ENCODE measurements around the gene PRKAR2B. TPM values are rescaled to one million over a fixed set of nuclear protein-coding genes. Genes with fewer than 3 reads are reported as not detected.
"Not testable (repeated sequence)": the region's sequence is repeated elsewhere in the genome, so short reads cannot be mapped to it uniquely, and the experiment has no call there.

The PRKAR2B gene
- total RNA-seq, 1 donor from 2014 or later: 75.2 TPM

GRCh38 chr7:107076781-107077698, 32.5 kb downstream of the PRKAR2B start:
- DNase-seq (ENCODE audit: low read depth, low spot score): peak; percentile 85

GRCh38 chr7:107077699-107078516, 33.4 kb downstream of the PRKAR2B start:
- DNase-seq (ENCODE audit: low read depth, low spot score): no peak

GRCh38 chr7:107078517-107078966, 34.0 kb downstream of the PRKAR2B start:
- peak; percentile 93 for DNase-seq (ENCODE audit: low read depth, low spot score)

GRCh38 chr7:107079212-107079940, 34.9 kb downstream of the PRKAR2B start:
- DNase-seq (ENCODE audit: low read depth, low spot score): peak; percentile 69

GRCh38 chr7:107080099-107080505, 35.6 kb downstream of the PRKAR2B start:
- DNase-seq (ENCODE audit: low read depth, low spot score): no peak

- no peak for DNase-seq (ENCODE audit: low read depth, low spot score)
Observed at GRCh38 chr7:107080533-107080932, 36.0 kb downstream of the PRKAR2B start.

- no peak for DNase-seq (ENCODE audit: low read depth, low spot score)
Observed at GRCh38 chr7:107085180-107085579, 40.7 kb downstream of the PRKAR2B start.

- no peak for DNase-seq (ENCODE audit: low read depth, low spot score)
Observed at GRCh38 chr7:107089627-107090026, 45.1 kb downstream of the PRKAR2B start.

GRCh38 chr7:107090457-107090856, 46.0 kb downstream of the PRKAR2B start:
- no peak for DNase-seq (ENCODE audit: low read depth, low spot score)

GRCh38 chr7:107091306-107091705, 46.8 kb downstream of the PRKAR2B start:
- DNase-seq (ENCODE audit: low read depth, low spot score): no peak

- DNase-seq (ENCODE audit: low read depth, low spot score): not testable (repeated sequence)
Observed at GRCh38 chr7:107093671-107094070, 49.2 kb downstream of the PRKAR2B start.

- DNase-seq (ENCODE audit: low read depth, low spot score): not testable (repeated sequence)
Observed at GRCh38 chr7:107099154-107099553, 54.6 kb downstream of the PRKAR2B start.

- DNase-seq (ENCODE audit: low read depth, low spot score): no peak
Observed at GRCh38 chr7:107100824-107101223, 56.3 kb downstream of the PRKAR2B start.

- peak; percentile 50 for DNase-seq (ENCODE audit: low read depth, low spot score)
Observed at GRCh38 chr7:107103369-107103768, 58.9 kb downstream of the PRKAR2B start.

- DNase-seq (ENCODE audit: low read depth, low spot score): no peak
Observed at GRCh38 chr7:107104801-107105200, 60.3 kb downstream of the PRKAR2B start.

- no peak for DNase-seq (ENCODE audit: low read depth, low spot score)
Observed at GRCh38 chr7:107105591-107106245, 61.2 kb downstream of the PRKAR2B start.

- DNase-seq (ENCODE audit: low read depth, low spot score): no peak
Observed at GRCh38 chr7:107108793-107109371, 64.4 kb downstream of the PRKAR2B start.

- no peak for DNase-seq (ENCODE audit: low read depth, low spot score)
Observed at GRCh38 chr7:107109955-107110354, 65.5 kb downstream of the PRKAR2B start.

GRCh38 chr7:107111196-107111595, 66.7 kb downstream of the PRKAR2B start:
- no peak for DNase-seq (ENCODE audit: low read depth, low spot score)

GRCh38 chr7:107113866-107114265, 69.4 kb downstream of the PRKAR2B start:
- no peak for DNase-seq (ENCODE audit: low read depth, low spot score)

GRCh38 chr7:107115114-107115513, 70.6 kb downstream of the PRKAR2B start:
- no peak for DNase-seq (ENCODE audit: low read depth, low spot score)

All from pulmonary artery endothelial cell (primary cell).